ENCODE data around the gene IZUMO1. TPM values are rescaled to one million over a fixed set of nuclear protein-coding genes. Genes with fewer than 3 reads are reported as not detected.
A peak's percentile ranks its signal among the peaks of the same experiment; 100 is the strongest.
"Not testable (repeated sequence)": the region's sequence is repeated elsewhere in the genome, so short reads cannot be mapped to it uniquely, and the experiment has no call there.

Gene IZUMO1
- polyA plus RNA-seq, 2 of the 4 experiments (the other 2 are of a cell fraction) = not detected

GRCh38 chr19:48718711-48719231 is 27.9 kb downstream of the IZUMO1 start:
- 86% methylated on average over 14 of the region's 15 CpGs for WGBS (ENCODE audit: missing lambda C conversion rate)
- ATAC-seq = no peak
- peaks cover 17% of the 10 kb centered on the region for H3K4me1 ChIP-seq
- POLR2A ChIA-PET = no interaction called here
- FAIRE-seq = no peak
- no peak overlapping the region for H3K4me3 ChIP-seq
- 0 out of 6 replicates have a peak overlapping the region, but pooled peaks of 1 of the 2 experiments have one; percentile 3 for H3K27ac ChIP-seq
- no peak overlapping the region for H3K4me2 ChIP-seq
- no peaks in the 10 kb centered on the region for H3K9me3 ChIP-seq
- no peak for DNase-seq (ENCODE audit: low read depth in 1 of 2, low spot score in 1 of 2)
- CTCF ChIA-PET = interaction anchor here (0.6 to 5.4 kb wide), 2 partner anchors 20 to 21 kb away, joined by 3 to 28 read pairs; no protein-coding TSS in a partner anchor
- TF ChIP-seq MAFK (IDR thresholded peaks at IDR 0.05; ENCODE audit: partially characterized antibody) (no peak), RCOR1 (IDR thresholded peaks at IDR 0.05; ENCODE audit: low read depth, low read length) (no peak), REST (IDR thresholded peaks at IDR 0.05) (no peak), CBX8 (IDR thresholded peaks at IDR 0.05) (no peak), NFE2L2 (conservative IDR thresholded peaks at IDR 0.05; ENCODE audit: low read length) (no peak), GATA3 (IDR thresholded peaks at IDR 0.05; ENCODE audit: borderline replicate concordance) (no peak), ZSCAN20 (CRISPR knock-in tag; IDR thresholded peaks at IDR 0.05) (no peak), ELK1 (IDR thresholded peaks at IDR 0.05; ENCODE audit: low read depth, low read length) (no peak), HMGXB4 (CRISPR knock-in tag; IDR thresholded peaks at IDR 0.05; ENCODE audit: borderline replicate concordance) (no peak), BHLHE40 (IDR thresholded peaks at IDR 0.05; ENCODE audit: low read depth, low read length) (no peak)

GRCh38 chr19:48718106-48718505 is 28.6 kb downstream of the IZUMO1 start:
- H3K4me2 ChIP-seq; H3K9me3 ChIP-seq; FAIRE-seq; ATAC-seq; H3K27ac ChIP-seq; DNase-seq (ENCODE audit: low read depth in 1 of 2, low spot score in 1 of 2); POLR2A ChIA-PET; H3K4me3 ChIP-seq: not testable (repeated sequence)
- CTCF ChIA-PET = interaction anchor here (0.6 to 5.4 kb wide), 3 partner anchors 20 to 72 kb away, joined by 3 to 28 read pairs (median 4); partner anchors contain the start of gene CA11
- peaks cover 18% of the 10 kb centered on the region for H3K4me1 ChIP-seq
- WGBS (ENCODE audit: missing lambda C conversion rate) = 90% methylated on average over 13 of the region's 13 CpGs

- H3K9me3 ChIP-seq = no peaks in the 10 kb centered on the region
- DNase-seq (ENCODE audit: low read depth in 1 of 2, low spot score in 1 of 2) (no peak), FAIRE-seq (no peak), ATAC-seq (no peak)
- no peak overlapping the region for H3K27ac ChIP-seq
- peaks cover 23% of the 10 kb centered on the region for H3K4me1 ChIP-seq
- CTCF ChIA-PET = interaction anchor here (0.8 to 5.4 kb wide), 10 partner anchors 8 to 357 kb away, joined by 3 to 28 read pairs (median 4); partner anchors contain the start of gene CA11
- H3K4me2 ChIP-seq = no peak overlapping the region
- H3K4me3 ChIP-seq = no peak overlapping the region
- POLR2A ChIA-PET = no interaction called here
- WGBS (ENCODE audit: missing lambda C conversion rate) = 77% methylated on average over 23 of the region's 24 CpGs
- TF ChIP-seq EHMT2 (IDR thresholded peaks at IDR 0.05; ENCODE audit: low read depth) (no peak), REST (IDR thresholded peaks at IDR 0.05) (no peak)
Measured at GRCh38 chr19:48716562-48717291, 30.0 kb downstream of the IZUMO1 start.
